Brain microvascular endothelial cell (primary cell): ENCODE data around the gene STARD10.

ENCODE experiments used
- DNase-seq: peaks from one replicate; pipeline ENCODE4 v3.0.0-alpha.2; 2020
- H3K27ac ChIP-seq: fragments of 250-450 bp; sonication (Bioruptor Pico); 2 replicates; pipeline ENCODE4 v1.5.1; 2020; ENCODE audit warnings: mild to moderate bottlenecking, moderate library complexity
- H3K27me3 ChIP-seq: fragments of 250-450 bp; sonication (Bioruptor Pico); replicated peaks from 2 replicates; pipeline ENCODE4 v1.5.1; 2020; ENCODE audit warnings: mild to moderate bottlenecking
- H3K36me3 ChIP-seq: fragments of 250-450 bp; sonication (Bioruptor Pico); replicated peaks from 2 replicates; pipeline ENCODE4 v1.5.1; 2020; ENCODE audit warnings: mild to moderate bottlenecking
- H3K4me3 ChIP-seq: 2 replicates; pipeline ENCODE4 v1.5.1; 2011; ENCODE audit warnings: low read depth, mild to moderate bottlenecking, control low read depth, low read length, moderate library complexity
- CTCF ChIP-seq: IDR thresholded peaks from 2 replicates; pipeline ENCODE4 v1.5.1; 2011; ENCODE audit warnings: low read depth, mild to moderate bottlenecking, moderate library complexity, low read length, control low read depth, inconsistent platforms; ENCODE audit errors: missing control alignments
- in situ Hi-C: cut with HindIII; loops from 2 replicates; pipeline ENCODE4 v1.10.0; 2017; ENCODE audit warnings: low sequenced_read_pairs, low pct_ligation_motif_present

The STARD10 gene

GRCh38 chr11:72767203-72768062 lies 26.4 kb downstream of the STARD10 start:
- in situ Hi-C loops = no loop called here
- no peak for TF ChIP-seq CTCF
- no peak overlapping the region for H3K4me3 ChIP-seq
- H3K27ac ChIP-seq = no peak overlapping the region
- H3K27me3 ChIP-seq = no peaks in the 10 kb centered on the region
- H3K36me3 ChIP-seq = no peaks in the 10 kb centered on the region
- no peak for DNase-seq

GRCh38 chr11:72766152-72766902 lies 27.5 kb downstream of the STARD10 start:
- H3K27ac ChIP-seq = no peak overlapping the region
- H3K4me3 ChIP-seq = no peak overlapping the region
- no peak for DNase-seq
- TF ChIP-seq CTCF = no peak
- no peaks in the 10 kb centered on the region for H3K36me3 ChIP-seq
- H3K27me3 ChIP-seq = no peaks in the 10 kb centered on the region
- in situ Hi-C loops = no loop called here

GRCh38 chr11:72764503-72764902 lies 29.3 kb downstream of the STARD10 start:
- no peak for DNase-seq
- TF ChIP-seq CTCF = no peak
- H3K4me3 ChIP-seq = no peak overlapping the region
- H3K27ac ChIP-seq = no peak overlapping the region
- H3K36me3 ChIP-seq = no peaks in the 10 kb centered on the region
- H3K27me3 ChIP-seq = no peaks in the 10 kb centered on the region
- in situ Hi-C loops = no loop called here

GRCh38 chr11:72763823-72764222 lies 30.0 kb downstream of the STARD10 start:
- TF ChIP-seq CTCF = no peak

GRCh38 chr11:72762641-72763304 lies 31.1 kb downstream of the STARD10 start:
- Histone ChIP-seq H3K36me3 (no peaks in the 10 kb centered on the region), H3K27ac (no peak overlapping the region), H3K4me3 (no peak overlapping the region), H3K27me3 (no peaks in the 10 kb centered on the region)
- no peak for TF ChIP-seq CTCF
- in situ Hi-C loops = no loop called here
- no peak for DNase-seq

More at GRCh38 chr11:72763823-72764222, 30.0 kb downstream of the STARD10 start:
- H3K4me3 ChIP-seq = no peak overlapping the region
- no peaks in the 10 kb centered on the region for H3K36me3 ChIP-seq
- H3K27ac ChIP-seq = no peak overlapping the region
- in situ Hi-C loops = no loop called here
- H3K27me3 ChIP-seq = no peaks in the 10 kb centered on the region
- DNase-seq = no peak
